Measurements from ENCODE around the gene PRDM16.

- no peak for TF ChIP-seq EZH2 (IDR thresholded peaks at IDR 0.05; ENCODE audit: insufficient read depth, low read length)
- TF ChIP-seq CTCF (IDR thresholded peaks at IDR 0.05; ENCODE audit: insufficient read depth, low read depth, low read length): no peak
Measured at GRCh38 chr1:3427711-3428704, 359.0 kb downstream of the PRDM16 start.

Data from astrocyte (in vitro differentiated cells and primary cell).